Pancreas (tissue), 10 donors: ENCODE results near the gene HOXA11. TPM values are rescaled to one million over a fixed set of nuclear protein-coding genes. Genes with fewer than 3 reads are reported as not detected.

Source experiments
- ATAC-seq, 4 donors: fragments of 200-7000 bp; cut with Tn5 transposase; one replicate each; pipeline versions ENCODE4 v1.8.0 to v1.9.1; 2020; ENCODE audit warnings: mild to moderate bottlenecking in 4 of 4, moderate library complexity in 4 of 4
- DNase-seq, 6 donors: peaks; one replicate each; pipeline ENCODE4 v3.0.0-alpha.2; 2020
- FAIRE-seq: peaks from 2 replicates; lab custom pipeline; 2012; peaks lifted over from hg19 to GRCh38; lab: Jason Lieb, UNC
- H3K27ac ChIP-seq, 4 donors: fragments of 200-600 bp; sonication (generic); 1 replicate in 3 of 4; 2 replicates in 1 of 4; pipeline versions ENCODE4 v1.5.0 to v1.8.0; 2020
- H3K27me3 ChIP-seq, 4 donors: fragments of 200-600 bp; one replicate each; pipeline ENCODE4 v1.8.0; 2021
- H3K36me3 ChIP-seq, 3 donors: fragments of 200-600 bp; sonication (generic) in 1 of 3; one replicate each; pipeline versions ENCODE4 v1.5.0 to v1.8.0; 2020 to 2021
- H3K4me1 ChIP-seq, 3 donors: fragments of 200-600 bp; one replicate each; pipeline ENCODE4 v1.8.0; 2021
- H3K4me3 ChIP-seq, 4 donors: fragments of 200-600 bp; sonication (generic) in 2 of 4; one replicate each; pipeline versions ENCODE4 v1.5.0 to v1.8.0; 2020 to 2021
- H3K9me3 ChIP-seq, 4 donors: fragments of 200-600 bp; one replicate each; pipeline ENCODE4 v1.8.0; 2021
- WGBS, 2 donors: extraction: QIAGEN DNeasy Blood & Tissue Kit; methylation state at CpG; one replicate each; pipeline ENCODE4 v1.1.7; 2013; 5-methylcytosine and 5-hydroxymethylcytosine counted together
- intact Hi-C, 3 donors: fragments of 100-400 bp; cut with DNase I; formaldehyde crosslinking; loops; one replicate each; pipeline versions ENCODE4 v1.11.1 to v1.14.2; 2022
- polyA plus RNA-seq, 2 donors: library from polyadenylated mRNA; stranded (reverse); fragments of 200-250 nt; gene quantifications; one replicate each; pipeline ENCODE4 v1.2.3, GENCODE V29; 2013
- total RNA-seq, 6 donors: library from RNA; stranded (reverse); fragmentation: NEBNext Ultra II Directional in 4 of 6; extraction: Animal tissue kit (Norgen Biotek cat#: 25700) in 4 of 6; gene quantifications; one replicate each; pipeline versions ENCODE4 v1.2.1 to v1.2.4, GENCODE V29; 2021 to 2023
- TF ChIP-seq, protein P1 (sequence below), 4 donors: fragments of 200-600 bp; sonication (generic) in 3 of 4; IDR thresholded peaks; one replicate each; pipeline versions ENCODE4 v1.5.0 to v1.8.0; 2021; ENCODE audit warnings: antibody characterized with exemption in 4 of 4
- donor health status: healthy with polysubstance abuse.
- donor health status: DM: no; HTN: no; CAD: no; lungs with moderate emphysema.
- donor health status: DM: no; HTN: no; CAD: no.
- donor health status: control.
- donor health status: control.
- donor health status: Bipolar disorder and iron deficiency.
- donor health status: DM: yes; HTN: yes; CAD: no.
- donor health status: DM: no; HTN: no; CAD: no.
- donor health status: DM: no; HTN: no; CAD: no.
- donor health status: DM: yes; HTN: yes; CAD: no.

The HOXA11 gene
- total and polyA plus RNA-seq, 8 donors: not detected

DNA sequence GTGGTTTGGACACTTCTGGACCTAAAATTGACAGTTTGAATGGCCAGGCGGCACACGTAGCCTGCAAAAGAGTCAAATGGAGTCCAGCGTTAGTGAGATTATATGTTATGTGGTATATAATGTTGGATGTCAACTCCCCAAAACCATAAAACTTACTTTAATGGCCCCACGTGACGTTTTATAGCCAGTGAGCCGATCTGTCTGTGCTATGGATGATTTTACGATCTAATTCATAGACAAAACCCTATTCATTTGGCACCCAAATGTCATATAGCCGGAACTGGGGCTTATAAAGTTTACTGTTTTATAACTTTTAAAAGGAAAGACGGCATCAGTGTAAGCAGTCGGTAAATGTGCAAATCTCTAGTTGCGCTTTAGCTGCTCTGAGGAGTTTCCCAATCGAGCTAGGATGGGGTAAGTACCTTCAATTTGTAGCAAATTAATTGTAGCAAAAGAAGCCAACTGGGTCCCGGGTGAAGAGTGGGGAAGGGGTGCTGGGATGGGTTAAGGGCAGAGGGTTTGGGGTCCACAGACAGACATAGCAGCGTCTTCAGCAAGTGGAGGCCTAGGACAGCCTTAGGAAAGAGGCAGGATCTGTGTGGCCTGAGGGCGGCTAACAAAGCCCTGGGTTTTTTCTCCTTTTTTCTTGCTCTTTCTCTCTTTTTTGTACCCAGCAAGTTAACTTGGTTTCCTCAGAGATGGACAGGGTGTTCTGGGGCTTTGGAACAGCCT is 44.7 kb downstream of the HOXA11 start:
- 23 to 28% methylated on average over 15 of the region's 15 CpGs for WGBS, 2 donors
- Histone ChIP-seq H3K27me3 (peaks cover 2 to 78% (median 23%) of the 10 kb centered on the region in 4 donors), H3K4me3 (no peak overlapping the region), H3K4me1 (peaks cover 0 to 4% (median 3%) of the 10 kb centered on the region in 3 donors), H3K36me3 (no peaks in the 10 kb centered on the region), H3K27ac (peak overlapping the region in 1 of 4 donors; percentile 8), H3K9me3 (no peaks in the 10 kb centered on the region)
- intact Hi-C loops: no loop called here
- ATAC-seq (no peak), FAIRE-seq (no peak), DNase-seq (no peak)
- TF ChIP-seq, protein P1, sequence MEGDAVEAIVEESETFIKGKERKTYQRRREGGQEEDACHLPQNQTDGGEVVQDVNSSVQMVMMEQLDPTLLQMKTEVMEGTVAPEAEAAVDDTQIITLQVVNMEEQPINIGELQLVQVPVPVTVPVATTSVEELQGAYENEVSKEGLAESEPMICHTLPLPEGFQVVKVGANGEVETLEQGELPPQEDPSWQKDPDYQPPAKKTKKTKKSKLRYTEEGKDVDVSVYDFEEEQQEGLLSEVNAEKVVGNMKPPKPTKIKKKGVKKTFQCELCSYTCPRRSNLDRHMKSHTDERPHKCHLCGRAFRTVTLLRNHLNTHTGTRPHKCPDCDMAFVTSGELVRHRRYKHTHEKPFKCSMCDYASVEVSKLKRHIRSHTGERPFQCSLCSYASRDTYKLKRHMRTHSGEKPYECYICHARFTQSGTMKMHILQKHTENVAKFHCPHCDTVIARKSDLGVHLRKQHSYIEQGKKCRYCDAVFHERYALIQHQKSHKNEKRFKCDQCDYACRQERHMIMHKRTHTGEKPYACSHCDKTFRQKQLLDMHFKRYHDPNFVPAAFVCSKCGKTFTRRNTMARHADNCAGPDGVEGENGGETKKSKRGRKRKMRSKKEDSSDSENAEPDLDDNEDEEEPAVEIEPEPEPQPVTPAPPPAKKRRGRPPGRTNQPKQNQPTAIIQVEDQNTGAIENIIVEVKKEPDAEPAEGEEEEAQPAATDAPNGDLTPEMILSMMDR (IDR thresholded peaks at IDR 0.05): no peak

DNA sequence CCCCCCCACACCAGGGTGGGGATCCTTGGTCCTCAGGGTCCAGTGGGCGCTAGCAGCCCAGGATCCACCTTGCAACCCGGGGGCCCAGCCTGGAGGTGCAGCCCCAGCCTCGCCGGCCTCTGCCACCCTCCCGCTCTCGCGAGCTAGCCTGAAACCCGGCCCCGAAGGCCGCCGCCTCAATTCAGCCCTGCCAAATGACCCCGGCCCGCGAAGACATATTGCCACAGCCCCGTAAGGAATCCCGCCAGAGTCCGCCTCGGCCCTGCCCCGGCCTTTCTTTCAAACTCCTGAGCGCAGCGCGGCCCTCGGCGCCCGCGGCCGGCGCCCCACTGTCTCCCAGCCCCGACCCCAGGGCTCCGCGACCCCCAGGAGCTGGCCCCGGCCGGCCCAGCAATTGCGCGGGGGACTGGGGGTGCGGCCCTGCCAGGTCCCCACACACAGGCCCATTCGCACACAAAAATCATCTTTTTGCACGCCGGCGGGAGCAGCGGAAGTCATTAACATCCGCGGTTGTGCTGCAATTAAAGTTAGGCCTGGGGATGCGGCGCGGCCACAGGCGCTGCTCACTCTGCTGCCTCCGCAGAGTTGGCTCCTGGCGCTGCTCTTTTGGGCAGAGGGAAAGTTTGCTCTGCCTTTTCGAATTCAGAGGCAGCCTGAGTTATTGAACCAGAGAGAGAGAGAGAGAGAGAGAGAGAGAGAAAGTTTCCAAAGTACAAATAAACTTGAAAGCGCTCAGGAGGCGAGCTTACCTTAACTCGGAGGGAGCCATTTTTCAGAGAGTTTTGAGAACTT is 45.5 kb downstream of the HOXA11 start:
- Histone ChIP-seq H3K27ac (peak overlapping the region in 2 of 4 donors; percentile 8 to 9), H3K9me3 (no peaks in the 10 kb centered on the region), H3K36me3 (no peaks in the 10 kb centered on the region), H3K4me3 (no peak overlapping the region), H3K27me3 (peaks cover 0 to 78% (median 21%) of the 10 kb centered on the region in 4 donors), H3K4me1 (peaks cover 0 to 4% (median 3%) of the 10 kb centered on the region in 3 donors)
- 12 to 15% methylated on average over 42 to 53 of the region's 53 CpGs for WGBS, 2 donors
- DNase-seq (peak in 1 of 6 donors; percentile 56), ATAC-seq (no peak), FAIRE-seq (no peak)
- intact Hi-C loops: no loop called here
- TF ChIP-seq, protein P1 (IDR thresholded peaks at IDR 0.05): no peak

DNA sequence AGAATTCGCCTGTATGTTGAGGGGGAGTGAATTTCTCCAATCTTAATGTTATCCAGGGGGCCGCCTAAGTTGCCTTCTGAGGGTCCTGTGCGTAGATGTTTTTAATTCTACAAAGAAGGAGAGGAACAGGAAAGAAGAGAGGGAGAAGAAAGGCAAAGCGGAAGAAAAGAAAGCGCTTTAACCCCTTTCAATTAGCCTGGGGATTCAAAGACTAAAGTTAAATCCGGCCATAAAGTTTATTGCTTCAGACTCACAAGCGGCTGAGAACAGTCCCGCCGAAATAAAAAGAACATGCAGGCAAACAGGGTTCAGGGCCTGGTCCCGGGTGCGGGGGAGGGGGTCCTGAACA is 46.1 kb downstream of the HOXA11 start:
- DNase-seq (no peak), FAIRE-seq (no peak), ATAC-seq (no peak)
- WGBS, 2 donors: 15 to 20% methylated on average over 11 of the region's 11 CpGs
- Histone ChIP-seq H3K4me1 (peaks cover 0 to 4% (median 3%) of the 10 kb centered on the region in 3 donors), H3K27me3 (peaks cover 0 to 72% (median 19%) of the 10 kb centered on the region in 4 donors), H3K9me3 (no peaks in the 10 kb centered on the region), H3K36me3 (no peaks in the 10 kb centered on the region), H3K4me3 (no peak overlapping the region), H3K27ac (peak overlapping the region in 2 of 4 donors; percentile 9 to 15)
- intact Hi-C loops: no loop called here
- TF ChIP-seq, protein P1 (IDR thresholded peaks at IDR 0.05): no peak

DNA sequence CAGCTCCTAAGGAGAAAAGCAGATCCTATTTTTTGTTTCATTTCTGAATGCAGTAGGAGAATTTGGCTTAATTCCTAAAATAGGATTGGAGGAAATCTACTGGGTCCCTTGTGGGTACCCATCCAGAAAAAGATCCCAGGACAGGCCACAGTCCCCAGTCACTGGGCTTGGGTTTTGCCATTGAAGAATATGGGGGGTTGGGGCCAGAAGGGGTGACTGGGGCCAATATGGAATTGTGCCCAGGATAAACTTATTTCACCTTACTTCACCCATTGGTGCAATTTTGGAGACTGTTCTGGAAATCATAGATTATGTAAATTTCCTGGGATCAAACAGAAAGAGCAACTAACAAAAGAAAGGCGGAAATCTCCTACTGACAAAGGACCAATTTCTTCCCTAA is 46.6 kb downstream of the HOXA11 start:
- 48 to 65% methylated on average over 1 of the region's 1 CpG for WGBS, 2 donors
- Histone ChIP-seq H3K4me1 (peaks cover 0 to 4% (median 0%) of the 10 kb centered on the region in 3 donors), H3K27ac (peak overlapping the region in 1 of 4 donors; percentile 15), H3K9me3 (no peaks in the 10 kb centered on the region), H3K36me3 (no peaks in the 10 kb centered on the region), H3K4me3 (no peak overlapping the region), H3K27me3 (peaks cover 3 to 71% (median 18%) of the 10 kb centered on the region in 4 donors)
- DNase-seq (no peak), FAIRE-seq (no peak), ATAC-seq (no peak)
- TF ChIP-seq, protein P1 (IDR thresholded peaks at IDR 0.05): no peak
- intact Hi-C loops: no loop called here
